Endothelial cell of umbilical vein (primary cell): ENCODE results near the gene VPS52.

Experiments
- EZH2 ChIP-seq: IDR thresholded peaks from 2 replicates; pipeline ENCODE4 v1.6.1; 2012; ENCODE audit warnings: borderline replicate concordance, low read depth, mild to moderate bottlenecking, moderate library complexity, low read length, inconsistent platforms; ENCODE audit not compliant: severe bottlenecking
- MYC ChIP-seq: IDR thresholded peaks from one replicate; pipeline ENCODE4 v1.6.1; 2011; ENCODE audit warnings: mild to moderate bottlenecking, low read depth, low read length
- POLR2A ChIP-seq: IDR thresholded peaks from 2 replicates; pipeline ENCODE4 v1.6.1; 2012; ENCODE audit warnings: low read depth, mild to moderate bottlenecking, control low read depth, low read length
- POLR2AphosphoS5 ChIP-seq: IDR thresholded peaks from 2 replicates; pipeline ENCODE4 v1.6.1; 2012; ENCODE audit warnings: low read depth, mild to moderate bottlenecking, control low read depth, low read length, moderate library complexity; ENCODE audit not compliant: insufficient read depth
- TF ChIP-seq, protein P1 (sequence below), 2 donors: IDR thresholded peaks; 1 replicate in 1 of 2; 2 replicates in 1 of 2; pipeline ENCODE4 v1.5.1; 2011; ENCODE audit warnings: low read length in 2 of 2, mild to moderate bottlenecking in 2 of 2, moderate library complexity in 2 of 2, control low read depth in 1 of 2, inconsistent platforms in 1 of 2, low read depth in 1 of 2; ENCODE audit not compliant: insufficient read depth in 1 of 2; ENCODE audit errors: extremely low read depth in 1 of 2
- TF ChIP-seq, protein P2 (sequence below): IDR thresholded peaks from 2 replicates; pipeline ENCODE4 v1.6.1; 2011; ENCODE audit not compliant: insufficient read depth, insufficient read length

DNA sequence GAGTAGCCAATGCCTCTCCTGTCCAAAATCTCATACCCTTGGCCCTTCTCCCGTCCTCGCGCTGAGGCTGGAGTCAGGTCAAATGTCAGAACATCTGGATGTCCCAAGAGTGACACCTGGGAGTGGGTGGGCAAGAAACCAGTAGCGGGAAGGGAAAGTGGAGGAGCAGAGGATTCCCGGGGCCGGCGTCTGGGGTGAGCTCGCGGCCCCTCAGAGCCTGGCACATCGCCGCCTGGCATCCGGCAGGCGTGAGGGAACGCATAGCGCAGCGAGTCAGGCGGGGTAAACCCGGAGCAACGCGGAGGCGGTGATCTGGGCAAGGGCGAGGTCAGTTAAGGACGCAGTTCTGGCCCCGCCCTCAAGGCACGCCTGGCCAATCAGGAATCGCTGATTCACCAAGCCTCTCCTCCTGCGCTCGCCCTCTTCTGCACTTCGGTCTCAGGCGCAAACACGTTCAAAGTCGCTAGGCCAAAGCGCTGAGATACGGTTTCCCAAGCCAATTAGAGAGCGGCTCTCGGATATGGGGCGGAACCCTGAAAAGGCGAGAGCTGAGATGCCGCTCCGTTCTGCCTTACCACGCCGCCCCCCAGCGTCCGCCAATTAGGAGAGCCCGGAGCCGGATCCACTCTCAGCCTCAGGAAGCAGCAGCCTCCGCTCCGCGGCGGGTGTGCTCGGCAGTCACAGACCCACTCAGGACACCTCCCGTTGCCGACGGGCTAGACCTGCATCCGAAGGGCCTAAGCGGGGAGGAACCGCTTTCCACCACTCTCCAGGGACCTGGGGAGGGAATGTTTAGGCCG lies 22.5 kb downstream of the VPS52 start:
- TF ChIP-seq EZH2: no peak
- TF ChIP-seq, protein P1, sequence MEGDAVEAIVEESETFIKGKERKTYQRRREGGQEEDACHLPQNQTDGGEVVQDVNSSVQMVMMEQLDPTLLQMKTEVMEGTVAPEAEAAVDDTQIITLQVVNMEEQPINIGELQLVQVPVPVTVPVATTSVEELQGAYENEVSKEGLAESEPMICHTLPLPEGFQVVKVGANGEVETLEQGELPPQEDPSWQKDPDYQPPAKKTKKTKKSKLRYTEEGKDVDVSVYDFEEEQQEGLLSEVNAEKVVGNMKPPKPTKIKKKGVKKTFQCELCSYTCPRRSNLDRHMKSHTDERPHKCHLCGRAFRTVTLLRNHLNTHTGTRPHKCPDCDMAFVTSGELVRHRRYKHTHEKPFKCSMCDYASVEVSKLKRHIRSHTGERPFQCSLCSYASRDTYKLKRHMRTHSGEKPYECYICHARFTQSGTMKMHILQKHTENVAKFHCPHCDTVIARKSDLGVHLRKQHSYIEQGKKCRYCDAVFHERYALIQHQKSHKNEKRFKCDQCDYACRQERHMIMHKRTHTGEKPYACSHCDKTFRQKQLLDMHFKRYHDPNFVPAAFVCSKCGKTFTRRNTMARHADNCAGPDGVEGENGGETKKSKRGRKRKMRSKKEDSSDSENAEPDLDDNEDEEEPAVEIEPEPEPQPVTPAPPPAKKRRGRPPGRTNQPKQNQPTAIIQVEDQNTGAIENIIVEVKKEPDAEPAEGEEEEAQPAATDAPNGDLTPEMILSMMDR (IDR thresholded peaks at IDR 0.05; ENCODE audit: extremely low read depth in 1 of 2, insufficient read depth in 1 of 2, low read depth in 1 of 2, low read length in 2 of 2): peak in 1 of 2 donors; percentile 21
- TF ChIP-seq POLR2AphosphoS5: peak; percentile 91
- TF ChIP-seq MYC: peak; percentile 10
- TF ChIP-seq POLR2A: peak; percentile 93
- TF ChIP-seq, protein P2, sequence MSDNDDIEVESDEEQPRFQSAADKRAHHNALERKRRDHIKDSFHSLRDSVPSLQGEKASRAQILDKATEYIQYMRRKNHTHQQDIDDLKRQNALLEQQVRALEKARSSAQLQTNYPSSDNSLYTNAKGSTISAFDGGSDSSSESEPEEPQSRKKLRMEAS: peak; percentile 27
